Kidney tubule cell (primary cell): ENCODE data around the gene SLAMF8.
A peak's percentile ranks its signal among the peaks of the same experiment; 100 is the strongest.

ENCODE experiments used
- DNase-seq: peaks from one replicate; pipeline ENCODE4 v3.0.0-alpha.2; 2018; ENCODE audit warnings: low spot score

The SLAMF8 gene

GRCh38 chr1:159821171-159821867 lies 5.4 kb upstream of the SLAMF8 start:
- no peak for DNase-seq

- DNase-seq = no peak
Measured at GRCh38 chr1:159823406-159823805, 3.3 kb upstream of the SLAMF8 start.

- DNase-seq = no peak
Measured at GRCh38 chr1:159825564-159825963, 1.1 kb upstream of the SLAMF8 start.

GRCh38 chr1:159827102-159827490 lies 423 bp downstream of the SLAMF8 start:
- DNase-seq = no peak

- DNase-seq = no peak
Measured at GRCh38 chr1:159827549-159827948, 876 bp downstream of the SLAMF8 start.

- peak; percentile 85 for DNase-seq
Measured at GRCh38 chr1:159828176-159828575, 1.5 kb downstream of the SLAMF8 start.

- no peak for DNase-seq
Measured at GRCh38 chr1:159828581-159829272, 2.1 kb downstream of the SLAMF8 start.

- peak; percentile 35 for DNase-seq
Measured at GRCh38 chr1:159829273-159829634, 2.6 kb downstream of the SLAMF8 start.

GRCh38 chr1:159829822-159830465 lies 3.3 kb downstream of the SLAMF8 start:
- DNase-seq = peak; percentile 86

- DNase-seq = no peak
Measured at GRCh38 chr1:159830722-159831121, 4.0 kb downstream of the SLAMF8 start.

GRCh38 chr1:159831412-159832141 lies 4.9 kb downstream of the SLAMF8 start:
- no peak for DNase-seq

GRCh38 chr1:159832309-159832708 lies 5.6 kb downstream of the SLAMF8 start:
- DNase-seq = no peak

GRCh38 chr1:159835356-159835755 lies 8.7 kb downstream of the SLAMF8 start:
- peak; percentile 50 for DNase-seq

GRCh38 chr1:159835862-159836525 lies 9.3 kb downstream of the SLAMF8 start:
- DNase-seq = no peak

GRCh38 chr1:159838715-159839114 lies 12.0 kb downstream of the SLAMF8 start:
- peak; percentile 73 for DNase-seq

GRCh38 chr1:159839116-159839849 lies 12.6 kb downstream of the SLAMF8 start:
- no peak for DNase-seq

GRCh38 chr1:159841749-159842148 lies 15.1 kb downstream of the SLAMF8 start:
- DNase-seq = no peak

- peak; percentile 50 for DNase-seq
Measured at GRCh38 chr1:159843459-159843858, 16.8 kb downstream of the SLAMF8 start.

GRCh38 chr1:159845751-159846629 lies 19.3 kb downstream of the SLAMF8 start:
- peak; percentile 77 for DNase-seq

- DNase-seq = no peak
Measured at GRCh38 chr1:159847231-159847630, 20.6 kb downstream of the SLAMF8 start.
